Breast epithelium (tissue), 3 donors: Measurements from ENCODE around the gene SLC46A2.

Experiments used
- POLR2A ChIP-seq: fragments of 450-650 bp; IDR thresholded peaks from one replicate; pipeline ENCODE4 v1.6.1; 2016; ENCODE audit warnings: antibody characterized with exemption, mild to moderate bottlenecking, moderate library complexity
- POLR2AphosphoS5 ChIP-seq, 3 donors: sonication (generic); formaldehyde crosslinking; IDR thresholded peaks; one replicate each; pipeline ENCODE4 v1.6.1; 2017; ENCODE audit warnings: antibody characterized with exemption in 3 of 3
- TF ChIP-seq, protein P1 (sequence below), 3 donors: fragments of 450-650 bp; IDR thresholded peaks; one replicate each; pipeline ENCODE4 v1.5.1; 2016 to 2017; ENCODE audit warnings: antibody characterized with exemption in 3 of 3, mild to moderate bottlenecking in 3 of 3, moderate library complexity in 3 of 3

DNA sequence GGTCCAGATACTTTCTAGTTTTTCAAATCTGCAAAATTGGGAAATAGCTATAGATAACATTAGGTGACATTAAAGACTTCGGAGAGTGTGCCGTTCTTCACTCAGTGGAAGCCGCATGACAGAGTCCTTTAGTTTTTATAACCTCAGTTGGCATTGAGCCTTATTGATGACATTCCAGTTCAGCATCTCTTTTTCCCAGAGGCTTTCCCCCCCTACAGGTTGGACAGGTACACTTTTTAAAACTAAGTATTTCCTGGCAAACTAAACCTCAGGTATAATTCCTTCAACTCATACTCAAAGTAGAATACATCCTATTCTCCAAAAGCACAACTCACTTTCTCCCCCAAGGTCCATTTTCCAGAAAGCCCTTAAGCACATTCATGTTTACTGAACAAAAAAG is 58.7 kb downstream of the SLC46A2 start:
- TF ChIP-seq POLR2AphosphoS5 (IDR thresholded peaks at IDR 0.05) (no peak), POLR2A (no peak)
- TF ChIP-seq, protein P1, sequence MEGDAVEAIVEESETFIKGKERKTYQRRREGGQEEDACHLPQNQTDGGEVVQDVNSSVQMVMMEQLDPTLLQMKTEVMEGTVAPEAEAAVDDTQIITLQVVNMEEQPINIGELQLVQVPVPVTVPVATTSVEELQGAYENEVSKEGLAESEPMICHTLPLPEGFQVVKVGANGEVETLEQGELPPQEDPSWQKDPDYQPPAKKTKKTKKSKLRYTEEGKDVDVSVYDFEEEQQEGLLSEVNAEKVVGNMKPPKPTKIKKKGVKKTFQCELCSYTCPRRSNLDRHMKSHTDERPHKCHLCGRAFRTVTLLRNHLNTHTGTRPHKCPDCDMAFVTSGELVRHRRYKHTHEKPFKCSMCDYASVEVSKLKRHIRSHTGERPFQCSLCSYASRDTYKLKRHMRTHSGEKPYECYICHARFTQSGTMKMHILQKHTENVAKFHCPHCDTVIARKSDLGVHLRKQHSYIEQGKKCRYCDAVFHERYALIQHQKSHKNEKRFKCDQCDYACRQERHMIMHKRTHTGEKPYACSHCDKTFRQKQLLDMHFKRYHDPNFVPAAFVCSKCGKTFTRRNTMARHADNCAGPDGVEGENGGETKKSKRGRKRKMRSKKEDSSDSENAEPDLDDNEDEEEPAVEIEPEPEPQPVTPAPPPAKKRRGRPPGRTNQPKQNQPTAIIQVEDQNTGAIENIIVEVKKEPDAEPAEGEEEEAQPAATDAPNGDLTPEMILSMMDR (IDR thresholded peaks at IDR 0.05) = peak in 1 of 3 donors; percentile 7
